Ovary (tissue), 9 donors: ENCODE measurements around the gene NTRK2. TPM values are rescaled to one million over a fixed set of nuclear protein-coding genes. Genes with fewer than 3 reads are reported as not detected.

Experiments used
- DNase-seq, 5 donors: peaks; one replicate each; pipeline ENCODE4 v3.0.0-alpha.2; 2019 to 2020
- H3K27ac ChIP-seq, 2 donors: fragments of 200-600 bp; one replicate each; pipeline versions ENCODE4 v1.5.1 to v1.8.0; 2019 to 2022
- H3K27me3 ChIP-seq: fragments of 200-600 bp; one replicate; pipeline ENCODE4 v1.8.0; 2022
- H3K36me3 ChIP-seq: fragments of 200-600 bp; sonication (generic); one replicate; pipeline ENCODE4 v1.5.1; 2019
- H3K4me1 ChIP-seq: one replicate; pipeline ENCODE4 v1.8.1; 2013; ENCODE audit warnings: mild to moderate bottlenecking, moderate library complexity; ENCODE audit not compliant: insufficient read depth
- H3K4me3 ChIP-seq: fragments of 200-600 bp; sonication (generic); one replicate; pipeline ENCODE4 v1.5.1; 2017
- H3K9me3 ChIP-seq, 2 donors: fragments of 200-600 bp in 1 of 2; sonication (generic) in 1 of 2; one replicate each; pipeline versions ENCODE4 v1.5.1 to v1.8.1; 2013 to 2019; ENCODE audit warnings: mild to moderate bottlenecking in 1 of 2, moderate library complexity in 1 of 2
- EP300 ChIP-seq: sonication (generic); formaldehyde crosslinking; IDR thresholded peaks from one replicate; pipeline ENCODE4 v1.6.1; 2017; ENCODE audit warnings: antibody characterized with exemption
- POLR2A ChIP-seq: fragments of 450-650 bp; IDR thresholded peaks from one replicate; pipeline ENCODE4 v1.6.1; 2017; ENCODE audit warnings: antibody characterized with exemption, mild to moderate bottlenecking, moderate library complexity
- WGBS, 3 donors: extraction: QIAGEN DNeasy Blood & Tissue Kit in 1 of 3; methylation state at CpG; one replicate each; pipeline versions ENCODE4 v1.1.5 to v1.1.7; 2013 to 2017; 5-methylcytosine and 5-hydroxymethylcytosine counted together
- intact Hi-C, 4 donors: fragments of 100-400 bp; cut with DNase I; formaldehyde crosslinking; loops; one replicate each; pipeline versions ENCODE4 v1.11.0 to v1.15.1; 2022 to 2023
- polyA plus RNA-seq, 2 donors: library from polyadenylated mRNA; stranded (reverse); fragments of 200-250 nt in 1 of 2; fragments of 350-450 nt in 1 of 2; fragmentation: Illumina TruSeq in 1 of 2; extraction: RNeasy Lipid Tissue Mini Kit (QIAGEN cat#74804) in 1 of 2; gene quantifications; one replicate each; pipeline ENCODE4 v1.2.3, GENCODE V29; 2013 to 2014
- total RNA-seq, 7 donors: library from RNA; depleted of rRNA in 2 of 7; stranded (reverse); fragments of >200 nt in 2 of 7; fragmentation: NEBNext Ultra II Directional in 3 of 7; extraction: Animal tissue kit (Norgen Biotek cat#: 25700) in 3 of 7; gene quantifications; one replicate each; pipeline versions ENCODE4 v1.1.0 to v1.2.4, GENCODE V29; 2016 to 2023
- TF ChIP-seq, protein P1 (sequence below), 3 donors: fragments of 450-650 bp in 2 of 3; fragments of 200-600 bp in 1 of 3; IDR thresholded peaks; one replicate each; pipeline versions ENCODE4 v1.5.1 to v1.8.0; 2016 to 2022; ENCODE audit warnings: antibody characterized with exemption in 3 of 3, mild to moderate bottlenecking in 1 of 3
- donor health status: DM: no; HTN: no; CAD: no; lungs with moderate emphysema.
- donor health status: DM: no; HTN: no; CAD: no.
- donor health status: Bipolar disorder and iron deficiency.
- donor health status: DM: yes; HTN: yes; CAD: no.
- donor health status: DM: no; HTN: no; CAD: no.
- donor health status: DM: yes; HTN: yes; CAD: no.

The NTRK2 gene
- total and polyA plus RNA-seq, 9 donors, result 6.4 to 31.1 (median 10.8) TPM

DNA sequence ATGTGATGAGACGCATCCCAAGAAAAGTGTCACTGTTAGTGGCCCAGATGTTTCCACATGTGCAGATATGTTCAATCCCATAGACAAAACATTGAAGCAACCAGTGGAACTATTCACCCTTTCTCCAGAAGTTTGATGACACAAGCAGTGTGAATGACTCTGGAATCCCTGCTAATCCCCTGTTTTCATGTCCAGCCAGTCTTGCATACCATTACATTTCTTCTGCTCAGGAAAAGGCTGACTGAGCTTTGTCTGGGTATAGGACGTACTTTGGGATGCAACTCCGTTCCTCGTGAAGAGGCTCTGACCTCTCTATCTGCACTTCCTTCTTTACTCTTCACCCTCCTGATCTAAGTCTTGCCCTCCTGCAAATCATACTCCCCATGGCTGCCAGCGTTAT lies 172.4 kb downstream of the NTRK2 start:
- 77 to 88% (median 80%) methylated on average over 5 of the region's 5 CpGs for WGBS, 3 donors
- TF ChIP-seq, protein P1, sequence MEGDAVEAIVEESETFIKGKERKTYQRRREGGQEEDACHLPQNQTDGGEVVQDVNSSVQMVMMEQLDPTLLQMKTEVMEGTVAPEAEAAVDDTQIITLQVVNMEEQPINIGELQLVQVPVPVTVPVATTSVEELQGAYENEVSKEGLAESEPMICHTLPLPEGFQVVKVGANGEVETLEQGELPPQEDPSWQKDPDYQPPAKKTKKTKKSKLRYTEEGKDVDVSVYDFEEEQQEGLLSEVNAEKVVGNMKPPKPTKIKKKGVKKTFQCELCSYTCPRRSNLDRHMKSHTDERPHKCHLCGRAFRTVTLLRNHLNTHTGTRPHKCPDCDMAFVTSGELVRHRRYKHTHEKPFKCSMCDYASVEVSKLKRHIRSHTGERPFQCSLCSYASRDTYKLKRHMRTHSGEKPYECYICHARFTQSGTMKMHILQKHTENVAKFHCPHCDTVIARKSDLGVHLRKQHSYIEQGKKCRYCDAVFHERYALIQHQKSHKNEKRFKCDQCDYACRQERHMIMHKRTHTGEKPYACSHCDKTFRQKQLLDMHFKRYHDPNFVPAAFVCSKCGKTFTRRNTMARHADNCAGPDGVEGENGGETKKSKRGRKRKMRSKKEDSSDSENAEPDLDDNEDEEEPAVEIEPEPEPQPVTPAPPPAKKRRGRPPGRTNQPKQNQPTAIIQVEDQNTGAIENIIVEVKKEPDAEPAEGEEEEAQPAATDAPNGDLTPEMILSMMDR (IDR thresholded peaks at IDR 0.05), result no peak
- TF ChIP-seq EP300, result no peak
- TF ChIP-seq POLR2A, result no peak
- H3K4me3 ChIP-seq, result no peak overlapping the region

GRCh38 chr9:84843175-84843824 lies 173.8 kb downstream of the NTRK2 start:
- TF ChIP-seq, protein P1 (IDR thresholded peaks at IDR 0.05), result no peak
- TF ChIP-seq POLR2A (no peak), EP300 (no peak)
- intact Hi-C loops, result loop anchor here in 1 of 4 donors (10.0 kb wide), 1 partner anchor 92 kb away; no protein-coding TSS in a partner anchor
- Histone ChIP-seq H3K9me3 (no peaks in the 10 kb centered on the region), H3K27me3 (no peaks in the 10 kb centered on the region), H3K36me3 (no peaks in the 10 kb centered on the region), H3K27ac (no peak overlapping the region), H3K4me3 (no peak overlapping the region), H3K4me1 (no peaks in the 10 kb centered on the region)
- WGBS, 3 donors, result 83 to 89% (median 85%) methylated on average over 5 of the region's 5 CpGs
- DNase-seq, result no peak

More for the DNA sequence above, 172.4 kb downstream of the NTRK2 start:
- H3K9me3 ChIP-seq, result no peaks in the 10 kb centered on the region
- H3K27ac ChIP-seq, result no peak overlapping the region
- no peaks in the 10 kb centered on the region for H3K36me3 ChIP-seq
- intact Hi-C loops, result loop anchor here in 1 of 4 donors (10.0 kb wide), 1 partner anchor 93 kb away; no protein-coding TSS in a partner anchor
- H3K4me1 ChIP-seq, result no peaks in the 10 kb centered on the region
- H3K27me3 ChIP-seq, result no peaks in the 10 kb centered on the region
- no peak for DNase-seq

- Histone ChIP-seq H3K36me3 (no peaks in the 10 kb centered on the region), H3K27me3 (no peaks in the 10 kb centered on the region), H3K4me3 (no peak overlapping the region), H3K27ac (no peak overlapping the region), H3K9me3 (no peaks in the 10 kb centered on the region), H3K4me1 (no peaks in the 10 kb centered on the region)
- TF ChIP-seq EP300 (no peak), POLR2A (no peak)
- TF ChIP-seq, protein P1 (IDR thresholded peaks at IDR 0.05), result no peak
- no peak for DNase-seq
- intact Hi-C loops, result loop anchor here in 1 of 4 donors (10.0 kb wide), 1 partner anchor 89 kb away; no protein-coding TSS in a partner anchor
- 80 to 90% (median 88%) methylated on average over 7 of the region's 7 CpGs for WGBS, 3 donors
Observed at GRCh38 chr9:84845956-84846900, 176.7 kb downstream of the NTRK2 start.

DNA sequence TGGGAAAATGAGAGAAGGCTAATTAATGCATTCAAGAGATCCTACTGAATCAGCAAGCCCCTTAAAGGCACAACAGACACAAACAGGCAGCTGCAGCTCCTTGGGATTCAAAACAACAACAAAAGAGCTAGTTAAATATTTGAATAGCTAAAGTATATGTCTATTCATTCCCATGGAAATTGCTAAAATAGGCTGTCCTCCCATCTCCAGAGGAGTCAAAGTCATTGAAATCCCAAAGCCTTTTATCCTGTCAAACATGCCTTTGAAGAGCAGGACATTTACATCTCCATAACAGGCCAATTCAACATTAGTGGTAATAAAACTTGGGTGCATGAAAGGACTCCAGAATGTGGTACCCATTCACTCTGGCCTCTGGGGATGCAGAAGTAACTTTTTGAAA lies 177.4 kb downstream of the NTRK2 start:
- TF ChIP-seq, protein P1 (IDR thresholded peaks at IDR 0.05), result no peak
- H3K4me1 ChIP-seq, result no peaks in the 10 kb centered on the region
- H3K9me3 ChIP-seq, result no peaks in the 10 kb centered on the region
- no peak for DNase-seq
- no peak overlapping the region for H3K27ac ChIP-seq
- H3K4me3 ChIP-seq, result no peak overlapping the region
- intact Hi-C loops, result loop anchor here in 1 of 4 donors (10.0 kb wide), 1 partner anchor 88 kb away; no protein-coding TSS in a partner anchor
- H3K36me3 ChIP-seq, result no peaks in the 10 kb centered on the region
- H3K27me3 ChIP-seq, result no peaks in the 10 kb centered on the region
